IMR-90 (cell line): ENCODE measurements around the gene ADAMTS5. TPM values are rescaled to one million over a fixed set of nuclear protein-coding genes. Genes with fewer than 3 reads are reported as not detected.

Experiments used
- ATAC-seq: fragments of 200-7000 bp; cut with Tn5 transposase; 2 replicates; pipeline ENCODE4 v1.9.1; 2020; ENCODE audit warnings: low read depth, mild to moderate bottlenecking, moderate library complexity
- BruUV-seq: library from RNA; stranded (reverse); fragments of 400-500 nt; replicated peaks from 2 replicates; lab custom pipeline; 2021; lab: Mats Ljungman, UMichigan
- CTCF ChIA-PET: fragments of 300-600 bp; formaldehyde crosslinking; extraction: SDS; loops from one replicate; lab custom pipeline; 2021; ENCODE audit warnings: antibody characterized with exemption; lab: Yijun Ruan, JAX
- POLR2A ChIA-PET: fragments of 300-600 bp; sonication (Branson Sonifier 250); formaldehyde crosslinking; loops from one replicate; lab custom pipeline; 2022; ENCODE audit warnings: antibody characterized with exemption; ENCODE audit not compliant: unreplicated experiment; lab: Charles Lee
- DNase-seq: peaks from one replicate; pipeline ENCODE4 v3.0.0; 2013
- H2AFZ ChIP-seq: replicated peaks from 2 replicates; pipeline ENCODE3; 2013; ENCODE audit warnings: low read length, mild to moderate bottlenecking; ENCODE audit not compliant: poor library complexity
- H2AK5ac ChIP-seq: 2 replicates; pipeline ENCODE4 v1.6.1; 2013; ENCODE audit warnings: low read depth, low read length, inconsistent platforms
- H2AK9ac ChIP-seq: replicated peaks from 2 replicates; pipeline ENCODE3; 2013; ENCODE audit warnings: mild to moderate bottlenecking, low read depth, low read length, moderate library complexity; ENCODE audit not compliant: poor library complexity
- H2BK120ac ChIP-seq: 2 replicates; pipeline ENCODE4 v1.6.1; 2013; ENCODE audit warnings: low read depth, low read length, inconsistent platforms
- H2BK15ac ChIP-seq: 3 replicates; pipeline ENCODE4 v1.6.1; 2013; ENCODE audit warnings: low read depth, low read length, inconsistent platforms
- H2BK20ac ChIP-seq: 2 replicates; pipeline ENCODE4 v1.6.1; 2013; ENCODE audit warnings: low read depth, mild to moderate bottlenecking, inconsistent platforms, low read length, moderate library complexity
- H2BK5ac ChIP-seq: 2 replicates; pipeline ENCODE4 v1.6.1; 2013; ENCODE audit warnings: mild to moderate bottlenecking, low read depth, low read length, inconsistent platforms; ENCODE audit not compliant: poor library complexity, severe bottlenecking
- H3K14ac ChIP-seq: replicated peaks from 2 replicates; pipeline ENCODE4 v1.6.1; 2013; ENCODE audit warnings: low read depth, low read length, inconsistent platforms
- H3K18ac ChIP-seq: 2 replicates; pipeline ENCODE4 v1.6.1; 2013; ENCODE audit warnings: low read depth, low read length, control low read depth
- H3K23ac ChIP-seq: 2 replicates; pipeline ENCODE4 v1.6.1; 2013; ENCODE audit warnings: low read depth, low read length, inconsistent platforms
- H3K27ac ChIP-seq: 2 replicates; pipeline ENCODE4 v1.5.1; 2013; ENCODE audit warnings: mild to moderate bottlenecking, control low read depth, low read length; ENCODE audit not compliant: insufficient read depth
- H3K27me3 ChIP-seq: 2 replicates; pipeline ENCODE4 v1.6.1; 2013; ENCODE audit warnings: low read length; ENCODE audit not compliant: control insufficient read depth, insufficient read depth
- H3K36me3 ChIP-seq: 2 replicates; pipeline ENCODE4 v1.6.1; 2013; ENCODE audit warnings: low read length, mixed read lengths; ENCODE audit not compliant: control insufficient read depth, insufficient read depth
- H3K4ac ChIP-seq: 2 replicates; pipeline ENCODE4 v1.6.1; 2013; ENCODE audit warnings: low read depth, low read length, inconsistent platforms
- H3K4me1 ChIP-seq: 2 replicates; pipeline ENCODE4 v1.6.1; 2013; ENCODE audit warnings: low read length, mixed read lengths; ENCODE audit not compliant: control insufficient read depth, insufficient read depth
- H3K4me2 ChIP-seq: 2 replicates; pipeline ENCODE4 v1.6.1; 2013; ENCODE audit warnings: low read depth, mild to moderate bottlenecking, control low read depth, low read length, moderate library complexity
- H3K4me3 ChIP-seq: 2 replicates; pipeline ENCODE4 v1.5.1; 2013; ENCODE audit warnings: low read depth, mild to moderate bottlenecking, control low read depth, low read length, moderate library complexity; ENCODE audit not compliant: insufficient read depth
- H3K56ac ChIP-seq: 2 replicates; pipeline ENCODE4 v1.6.1; 2013; ENCODE audit warnings: low read length, inconsistent platforms; ENCODE audit not compliant: insufficient read depth; ENCODE audit errors: extremely low read depth
- H3K79me1 ChIP-seq, 2 experiments: 2 replicates each; pipeline ENCODE4 v1.6.1; 2013; ENCODE audit warnings: low read length in 2 of 2, inconsistent platforms in 1 of 2, low read depth in 1 of 2
- H3K9ac ChIP-seq: 2 replicates; pipeline ENCODE4 v1.6.1; 2013; ENCODE audit warnings: low read depth, low read length, control low read depth
- H3K9me1 ChIP-seq: 2 replicates; pipeline ENCODE4 v1.6.1; 2013; ENCODE audit warnings: low read length, inconsistent platforms; ENCODE audit not compliant: insufficient read depth
- H3K9me3 ChIP-seq: 2 replicates; pipeline ENCODE4 v1.6.1; 2013; ENCODE audit warnings: low read length; ENCODE audit not compliant: control insufficient read depth, insufficient read depth
- H4K20me1 ChIP-seq: 2 replicates; pipeline ENCODE4 v1.6.1; 2013; ENCODE audit warnings: low read length, inconsistent platforms; ENCODE audit not compliant: insufficient read depth
- H4K5ac ChIP-seq: 2 replicates; pipeline ENCODE4 v1.6.1; 2013; ENCODE audit warnings: mild to moderate bottlenecking, low read depth, low read length, control low read depth
- H4K8ac ChIP-seq, 2 experiments: 2 replicates each; pipeline ENCODE4 v1.6.1; 2013; ENCODE audit warnings: low read depth in 2 of 2, low read length in 2 of 2, control low read depth in 1 of 2, inconsistent platforms in 1 of 2
- H4K91ac ChIP-seq: 2 replicates; pipeline ENCODE4 v1.6.1; 2013; ENCODE audit warnings: low read depth, low read length, inconsistent platforms; ENCODE audit not compliant: insufficient read depth
- BHLHE40 ChIP-seq: fragments of 150-350 bp; IDR thresholded peaks from 2 replicates; pipeline ENCODE4 v1.6.1; 2016; ENCODE audit warnings: mild to moderate bottlenecking, low read depth, low read length
- CEBPB ChIP-seq: IDR thresholded peaks from 2 replicates; pipeline ENCODE4 v1.6.1; 2012; ENCODE audit warnings: low read depth, low read length, improper control_type of control experiment
- CHD1 ChIP-seq: IDR thresholded peaks from 2 replicates; pipeline ENCODE4 v1.6.1; 2012; ENCODE audit warnings: low read depth, low read length, improper control_type of control experiment
- ELK1 ChIP-seq: fragments of 150-350 bp; IDR thresholded peaks from 2 replicates; pipeline ENCODE4 v1.6.1; 2016; ENCODE audit warnings: low read depth, mild to moderate bottlenecking, low read length, moderate library complexity, borderline replicate concordance
- FOS ChIP-seq: fragments of 150-350 bp; IDR thresholded peaks from 2 replicates; pipeline ENCODE4 v1.6.1; 2016; ENCODE audit warnings: low read depth, low read length
- MAFK ChIP-seq: IDR thresholded peaks from 2 replicates; pipeline ENCODE4 v1.6.1; 2012; ENCODE audit warnings: low read depth, low read length, improper control_type of control experiment
- MXI1 ChIP-seq: IDR thresholded peaks from 2 replicates; pipeline ENCODE4 v1.6.1; 2012; ENCODE audit warnings: low read depth, mild to moderate bottlenecking, low read length, moderate library complexity, borderline replicate concordance
- NFE2L2 ChIP-seq: fragments of 150-350 bp; IDR thresholded peaks from 2 replicates; pipeline ENCODE4 v1.6.1; 2016; ENCODE audit warnings: low read depth, mild to moderate bottlenecking, low read length
- POLR2A ChIP-seq: IDR thresholded peaks from 2 replicates; pipeline ENCODE4 v1.6.1; 2012; ENCODE audit warnings: mild to moderate bottlenecking, low read depth, low read length
- RAD21 ChIP-seq: IDR thresholded peaks from 2 replicates; pipeline ENCODE4 v1.6.1; 2012; ENCODE audit warnings: low read length, improper control_type of control experiment
- RCOR1 ChIP-seq: IDR thresholded peaks from 2 replicates; pipeline ENCODE4 v1.6.1; 2012; ENCODE audit warnings: mild to moderate bottlenecking, low read length, improper control_type of control experiment; ENCODE audit not compliant: insufficient replicate concordance
- SMC3 ChIP-seq: fragments of 150-350 bp; IDR thresholded peaks from 2 replicates; pipeline ENCODE4 v1.6.1; 2016; ENCODE audit warnings: low read depth, mild to moderate bottlenecking, antibody characterized with exemption, low read length, moderate library complexity
- WGBS, 2 experiments: methylation state at CpG; one replicate each; pipeline versions ENCODE4 v1.1.5 to v1.1.7; 2013; ENCODE audit warnings: missing lambda C conversion rate in 2 of 2; ENCODE audit not compliant: insufficient read length in 1 of 2; ENCODE audit errors: extremely low coverage in 2 of 2; 5-methylcytosine and 5-hydroxymethylcytosine counted together
- dilution Hi-C: fragments of 300-500 bp; cut with HindIII; formaldehyde crosslinking; loops from one replicate; pipeline ENCODE4 v1.14.3; 2018; ENCODE audit warnings: low sequenced_read_pairs; ENCODE audit not compliant: unreplicated experiment
- in situ Hi-C: fragments of 300-500 bp; cut with MboI; formaldehyde crosslinking; loops from 3 replicates; pipeline ENCODE4 v1.14.3; 2019; ENCODE audit warnings: low sequenced_read_pairs, inconsistent platforms, mixed read lengths
- intact Hi-C: fragments of 100-400 bp; cut with micrococcal nuclease; formaldehyde crosslinking; loops from 2 replicates; pipeline ENCODE4 v1.10.0; 2022
- polyA plus RNA-seq, 3 experiments: library from polyadenylated mRNA; depleted of rRNA; stranded (reverse); fragments of >200 nt; gene quantifications; 2 replicates each; pipeline ENCODE4 v1.2.3, GENCODE V29; 2012; ENCODE audit warnings: low replicate concordance in 1 of 3
- total RNA-seq: library from RNA; depleted of rRNA; stranded (reverse); fragments of >200 nt; gene quantifications from 2 replicates; pipeline ENCODE4 v1.2.3, GENCODE V29; 2012
- TF ChIP-seq, protein P1 (sequence below): fragments of 150-350 bp; IDR thresholded peaks from 2 replicates; pipeline ENCODE4 v1.6.1; 2017; ENCODE audit warnings: mild to moderate bottlenecking, antibody characterized with exemption, low read length, low read depth

ADAMTS5 gene
- total and polyA plus RNA-seq, 2 of the 4 experiments (the other 2 are of a cell fraction): 0.54 to 0.58 TPM

GRCh38 chr21:26954662-26955121, 12.2 kb downstream of the ADAMTS5 start:
- no peaks in the 10 kb centered on the region for H3K27me3 ChIP-seq
- H2BK20ac ChIP-seq: no peak overlapping the region
- H3K79me1 ChIP-seq: no peaks in the 10 kb centered on the region; a peak in 1 of 4 replicates
- H3K9me3 ChIP-seq: no peaks in the 10 kb centered on the region
- H2BK120ac ChIP-seq: no peak overlapping the region
- H2AFZ ChIP-seq: no peak overlapping the region
- no peak overlapping the region for H3K4me3 ChIP-seq
- BruUV-seq: no TSS peak
- no peak overlapping the region for H3K4me2 ChIP-seq
- ChIA-PET POLR2A (no interaction called here), CTCF (no interaction called here)
- 93% methylated on average over 3 of the region's 9 CpGs; no CpG with 5 or more reads in 1 of the 2 experiments for whole genome bisulfite sequencing, 2 experiments
- H3K9me1 ChIP-seq: no peaks in the 10 kb centered on the region
- no peak overlapping the region for H3K27ac ChIP-seq
- TF ChIP-seq SMC3 (no peak), MXI1 (no peak), NFE2L2 (no peak), FOS (no peak), MAFK (no peak), RCOR1 (no peak), CEBPB (no peak), BHLHE40 (no peak), RAD21 (no peak), ELK1 (no peak), POLR2A (no peak), CHD1 (no peak)
- TF ChIP-seq, protein P1, sequence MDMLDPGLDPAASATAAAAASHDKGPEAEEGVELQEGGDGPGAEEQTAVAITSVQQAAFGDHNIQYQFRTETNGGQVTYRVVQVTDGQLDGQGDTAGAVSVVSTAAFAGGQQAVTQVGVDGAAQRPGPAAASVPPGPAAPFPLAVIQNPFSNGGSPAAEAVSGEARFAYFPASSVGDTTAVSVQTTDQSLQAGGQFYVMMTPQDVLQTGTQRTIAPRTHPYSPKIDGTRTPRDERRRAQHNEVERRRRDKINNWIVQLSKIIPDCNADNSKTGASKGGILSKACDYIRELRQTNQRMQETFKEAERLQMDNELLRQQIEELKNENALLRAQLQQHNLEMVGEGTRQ: no peak
- H3K4ac ChIP-seq: no peak overlapping the region
- no peak overlapping the region for H4K8ac ChIP-seq
- no peak overlapping the region for H3K14ac ChIP-seq
- H3K36me3 ChIP-seq: peaks cover 23% of the 10 kb centered on the region
- H4K20me1 ChIP-seq: no peaks in the 10 kb centered on the region
- ATAC-seq (no peak), DNase-seq (no peak)
- no peak overlapping the region for H3K9ac ChIP-seq
- H2AK5ac ChIP-seq: no peak overlapping the region
- intact Hi-C loops (no loop called here), dilution Hi-C loops (no loop called here), in situ Hi-C loops (no loop called here)
- no peaks in the 10 kb centered on the region; the same call in 1 of the 2 replicates for H3K4me1 ChIP-seq
- H3K18ac ChIP-seq: no peak overlapping the region
- H4K91ac ChIP-seq: no peak overlapping the region
- H3K56ac ChIP-seq: no peak overlapping the region
- H2AK9ac ChIP-seq: no peak overlapping the region
- no peak overlapping the region for H2BK5ac ChIP-seq
- H4K5ac ChIP-seq: no peak overlapping the region
- no peak overlapping the region for H2BK15ac ChIP-seq
- no peak overlapping the region for H3K23ac ChIP-seq
